ENCODE results near the gene ZNF280C.

DNA sequence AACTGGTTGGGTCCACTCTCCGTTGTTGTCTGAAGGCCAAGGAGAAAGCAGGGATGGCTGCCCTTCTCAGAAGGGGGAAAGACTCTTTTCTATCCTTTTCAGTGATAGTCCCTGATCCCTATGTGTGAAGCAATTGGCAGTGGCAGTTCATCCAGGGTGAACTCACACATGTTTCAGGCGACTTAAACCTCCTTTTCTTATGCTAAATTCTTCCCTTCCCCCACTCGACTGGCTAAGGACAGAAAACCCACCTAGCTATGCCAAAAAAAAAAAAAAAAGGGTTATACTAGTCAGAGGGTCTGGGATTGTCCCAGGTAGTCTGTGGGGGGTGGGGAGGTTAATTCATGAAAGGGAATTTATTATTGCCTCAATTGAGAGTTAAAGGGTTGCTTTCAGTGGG, 12.2 kb upstream of the ZNF280C start:
- TF ChIP-seq, protein P1, sequence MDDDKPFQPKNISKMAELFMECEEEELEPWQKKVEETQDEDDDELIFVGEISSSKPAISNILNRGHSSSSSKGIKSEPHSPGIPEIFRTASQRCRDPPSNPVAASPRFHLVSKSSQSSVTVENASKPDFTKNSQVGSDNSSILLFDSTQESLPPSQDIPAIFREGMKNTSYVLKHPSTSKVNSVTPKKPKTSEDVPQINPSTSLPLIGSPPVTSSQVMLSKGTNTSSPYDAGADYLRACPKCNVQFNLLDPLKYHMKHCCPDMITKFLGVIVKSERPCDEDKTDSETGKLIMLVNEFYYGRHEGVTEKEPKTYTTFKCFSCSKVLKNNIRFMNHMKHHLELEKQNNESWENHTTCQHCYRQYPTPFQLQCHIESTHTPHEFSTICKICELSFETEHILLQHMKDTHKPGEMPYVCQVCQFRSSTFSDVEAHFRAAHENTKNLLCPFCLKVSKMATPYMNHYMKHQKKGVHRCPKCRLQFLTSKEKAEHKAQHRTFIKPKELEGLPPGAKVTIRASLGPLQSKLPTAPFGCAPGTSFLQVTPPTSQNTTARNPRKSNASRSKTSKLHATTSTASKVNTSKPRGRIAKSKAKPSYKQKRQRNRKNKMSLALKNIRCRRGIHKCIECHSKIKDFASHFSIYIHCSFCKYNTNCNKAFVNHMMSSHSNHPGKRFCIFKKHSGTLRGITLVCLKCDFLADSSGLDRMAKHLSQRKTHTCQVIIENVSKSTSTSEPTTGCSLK (tag by site-specific recombination; IDR thresholded peaks at IDR 0.05), result no peak
- TF ChIP-seq, protein P2, sequence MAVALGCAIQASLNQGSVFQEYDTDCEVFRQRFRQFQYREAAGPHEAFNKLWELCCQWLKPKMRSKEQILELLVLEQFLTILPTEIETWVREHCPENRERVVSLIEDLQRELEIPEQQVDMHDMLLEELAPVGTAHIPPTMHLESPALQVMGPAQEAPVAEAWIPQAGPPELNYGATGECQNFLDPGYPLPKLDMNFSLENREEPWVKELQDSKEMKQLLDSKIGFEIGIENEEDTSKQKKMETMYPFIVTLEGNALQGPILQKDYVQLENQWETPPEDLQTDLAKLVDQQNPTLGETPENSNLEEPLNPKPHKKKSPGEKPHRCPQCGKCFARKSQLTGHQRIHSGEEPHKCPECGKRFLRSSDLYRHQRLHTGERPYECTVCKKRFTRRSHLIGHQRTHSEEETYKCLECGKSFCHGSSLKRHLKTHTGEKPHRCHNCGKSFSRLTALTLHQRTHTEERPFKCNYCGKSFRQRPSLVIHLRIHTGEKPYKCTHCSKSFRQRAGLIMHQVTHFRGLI (tag by site-specific recombination; IDR thresholded peaks at IDR 0.05), result no peak
- TF ChIP-seq, protein P3, sequence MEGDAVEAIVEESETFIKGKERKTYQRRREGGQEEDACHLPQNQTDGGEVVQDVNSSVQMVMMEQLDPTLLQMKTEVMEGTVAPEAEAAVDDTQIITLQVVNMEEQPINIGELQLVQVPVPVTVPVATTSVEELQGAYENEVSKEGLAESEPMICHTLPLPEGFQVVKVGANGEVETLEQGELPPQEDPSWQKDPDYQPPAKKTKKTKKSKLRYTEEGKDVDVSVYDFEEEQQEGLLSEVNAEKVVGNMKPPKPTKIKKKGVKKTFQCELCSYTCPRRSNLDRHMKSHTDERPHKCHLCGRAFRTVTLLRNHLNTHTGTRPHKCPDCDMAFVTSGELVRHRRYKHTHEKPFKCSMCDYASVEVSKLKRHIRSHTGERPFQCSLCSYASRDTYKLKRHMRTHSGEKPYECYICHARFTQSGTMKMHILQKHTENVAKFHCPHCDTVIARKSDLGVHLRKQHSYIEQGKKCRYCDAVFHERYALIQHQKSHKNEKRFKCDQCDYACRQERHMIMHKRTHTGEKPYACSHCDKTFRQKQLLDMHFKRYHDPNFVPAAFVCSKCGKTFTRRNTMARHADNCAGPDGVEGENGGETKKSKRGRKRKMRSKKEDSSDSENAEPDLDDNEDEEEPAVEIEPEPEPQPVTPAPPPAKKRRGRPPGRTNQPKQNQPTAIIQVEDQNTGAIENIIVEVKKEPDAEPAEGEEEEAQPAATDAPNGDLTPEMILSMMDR (tag by site-specific recombination; IDR thresholded peaks at IDR 0.05), result no peak
- TF ChIP-seq HOXC10 (CRISPR knock-in tag; IDR thresholded peaks at IDR 0.05) (no peak), BCL11A (tag by site-specific recombination; IDR thresholded peaks at IDR 0.05; ENCODE audit: low read depth) (no peak), ZFHX2 (tag by site-specific recombination; conservative IDR thresholded peaks at IDR 0.05) (no peak)

Data from HEK293 (cell line).